Ascending aorta (tissue), 2 donors: ENCODE measurements around the gene CARMIL1. TPM values are rescaled to one million over a fixed set of nuclear protein-coding genes. Genes with fewer than 3 reads are reported as not detected.

Source experiments
- DNase-seq, 2 donors: peaks; one replicate each; pipeline ENCODE4 v3.0.0-alpha.2; 2019; ENCODE audit warnings: low spot score in 2 of 2
- H3K27ac ChIP-seq, 2 donors: fragments of 200-600 bp; sonication (generic); one replicate each; pipeline ENCODE4 v1.5.1; 2016 to 2017; ENCODE audit warnings: mild to moderate bottlenecking in 1 of 2
- H3K27me3 ChIP-seq: fragments of 200-600 bp; sonication (generic); one replicate; pipeline ENCODE4 v1.5.1; 2017
- H3K36me3 ChIP-seq, 2 donors: fragments of 200-600 bp; sonication (generic); one replicate each; pipeline ENCODE4 v1.5.1; 2016
- H3K4me1 ChIP-seq, 2 donors: fragments of 200-600 bp; sonication (generic); one replicate each; pipeline ENCODE4 v1.5.1; 2016 to 2017; ENCODE audit warnings: mild to moderate bottlenecking in 1 of 2
- H3K4me3 ChIP-seq, 2 donors: fragments of 200-600 bp; sonication (generic); one replicate each; pipeline ENCODE4 v1.5.1; 2016 to 2017; ENCODE audit warnings: mild to moderate bottlenecking in 1 of 2
- H3K9me3 ChIP-seq, 2 donors: fragments of 200-600 bp; sonication (generic); one replicate each; pipeline ENCODE4 v1.5.1; 2016
- intact Hi-C: fragments of 100-400 bp; cut with DNase I; formaldehyde crosslinking; loops from one replicate; pipeline ENCODE4 v1.15.1; 2023
- total RNA-seq: library from RNA; depleted of rRNA; stranded (reverse); fragments of >200 nt; gene quantifications from one replicate; pipeline ENCODE4 v1.1.0, GENCODE V29; 2016
- TF ChIP-seq, protein P1 (sequence below), 3 experiments: fragments of 200-600 bp in 2 of 3; fragments of 450-650 bp in 1 of 3; sonication (generic) in 2 of 3; IDR thresholded peaks; one replicate each; pipeline ENCODE4 v1.5.1; 2016 to 2019; ENCODE audit warnings: antibody characterized with exemption in 3 of 3, mild to moderate bottlenecking in 1 of 3, moderate library complexity in 1 of 3

CARMIL1 gene
- total RNA-seq, 1 donor from 2014 or later, result 16.1 TPM

DNA sequence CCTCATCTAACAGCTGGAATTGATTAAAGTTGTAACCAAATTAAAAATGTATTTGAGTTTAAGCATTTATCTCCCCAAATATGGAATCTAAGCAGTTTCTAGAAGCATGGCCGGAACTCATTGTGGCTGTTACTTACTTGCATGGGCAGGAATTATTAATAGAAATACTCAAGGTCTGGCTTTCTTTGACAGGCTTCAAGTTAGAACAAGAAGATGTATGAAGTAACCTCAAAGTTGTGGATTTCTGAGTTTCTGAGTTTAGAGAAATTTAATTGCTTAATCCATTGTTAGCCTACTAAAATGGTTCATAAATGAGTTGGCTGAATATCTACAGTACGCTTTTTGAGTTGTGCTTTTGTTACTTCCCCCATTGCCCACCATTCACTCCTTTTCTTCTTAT is 7.7 kb downstream of the CARMIL1 start:
- DNase-seq, result no peak
- Histone ChIP-seq H3K27ac (peak overlapping the region; percentile 24 to 51), H3K9me3 (no peaks in the 10 kb centered on the region), H3K4me1 (peaks cover 6 to 45% of the 10 kb centered on the region in 2 donors), H3K36me3 (peaks cover 0 to 4% of the 10 kb centered on the region in 2 donors), H3K27me3 (no peaks in the 10 kb centered on the region), H3K4me3 (no peak overlapping the region)
- TF ChIP-seq, protein P1, sequence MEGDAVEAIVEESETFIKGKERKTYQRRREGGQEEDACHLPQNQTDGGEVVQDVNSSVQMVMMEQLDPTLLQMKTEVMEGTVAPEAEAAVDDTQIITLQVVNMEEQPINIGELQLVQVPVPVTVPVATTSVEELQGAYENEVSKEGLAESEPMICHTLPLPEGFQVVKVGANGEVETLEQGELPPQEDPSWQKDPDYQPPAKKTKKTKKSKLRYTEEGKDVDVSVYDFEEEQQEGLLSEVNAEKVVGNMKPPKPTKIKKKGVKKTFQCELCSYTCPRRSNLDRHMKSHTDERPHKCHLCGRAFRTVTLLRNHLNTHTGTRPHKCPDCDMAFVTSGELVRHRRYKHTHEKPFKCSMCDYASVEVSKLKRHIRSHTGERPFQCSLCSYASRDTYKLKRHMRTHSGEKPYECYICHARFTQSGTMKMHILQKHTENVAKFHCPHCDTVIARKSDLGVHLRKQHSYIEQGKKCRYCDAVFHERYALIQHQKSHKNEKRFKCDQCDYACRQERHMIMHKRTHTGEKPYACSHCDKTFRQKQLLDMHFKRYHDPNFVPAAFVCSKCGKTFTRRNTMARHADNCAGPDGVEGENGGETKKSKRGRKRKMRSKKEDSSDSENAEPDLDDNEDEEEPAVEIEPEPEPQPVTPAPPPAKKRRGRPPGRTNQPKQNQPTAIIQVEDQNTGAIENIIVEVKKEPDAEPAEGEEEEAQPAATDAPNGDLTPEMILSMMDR (IDR thresholded peaks at IDR 0.05), result no peak
- intact Hi-C loops, result no loop called here

- no peaks in the 10 kb centered on the region for H3K27me3 ChIP-seq
- peaks cover 6 to 47% of the 10 kb centered on the region in 2 donors for H3K4me1 ChIP-seq
- peak overlapping the region; percentile 34 to 51 for H3K27ac ChIP-seq
- intact Hi-C loops, result no loop called here
- peaks cover 0 to 4% of the 10 kb centered on the region in 2 donors for H3K36me3 ChIP-seq
- no peaks in the 10 kb centered on the region for H3K9me3 ChIP-seq
- no peak overlapping the region for H3K4me3 ChIP-seq
- TF ChIP-seq, protein P1 (IDR thresholded peaks at IDR 0.05), result no peak
- DNase-seq, result no peak
Observed at GRCh38 chr6:25287941-25288340, 8.8 kb downstream of the CARMIL1 start.

- Histone ChIP-seq H3K36me3 (peaks cover 0 to 4% of the 10 kb centered on the region in 2 donors), H3K4me3 (no peak overlapping the region), H3K9me3 (no peaks in the 10 kb centered on the region), H3K27ac (peak overlapping the region in 1 of 2 donors; percentile 51), H3K27me3 (no peaks in the 10 kb centered on the region), H3K4me1 (peaks cover 6 to 47% of the 10 kb centered on the region in 2 donors)
- DNase-seq, result no peak
- TF ChIP-seq, protein P1 (IDR thresholded peaks at IDR 0.05), result no peak
- intact Hi-C loops, result no loop called here
Observed at GRCh38 chr6:25288518-25288917, 9.3 kb downstream of the CARMIL1 start.

DNA sequence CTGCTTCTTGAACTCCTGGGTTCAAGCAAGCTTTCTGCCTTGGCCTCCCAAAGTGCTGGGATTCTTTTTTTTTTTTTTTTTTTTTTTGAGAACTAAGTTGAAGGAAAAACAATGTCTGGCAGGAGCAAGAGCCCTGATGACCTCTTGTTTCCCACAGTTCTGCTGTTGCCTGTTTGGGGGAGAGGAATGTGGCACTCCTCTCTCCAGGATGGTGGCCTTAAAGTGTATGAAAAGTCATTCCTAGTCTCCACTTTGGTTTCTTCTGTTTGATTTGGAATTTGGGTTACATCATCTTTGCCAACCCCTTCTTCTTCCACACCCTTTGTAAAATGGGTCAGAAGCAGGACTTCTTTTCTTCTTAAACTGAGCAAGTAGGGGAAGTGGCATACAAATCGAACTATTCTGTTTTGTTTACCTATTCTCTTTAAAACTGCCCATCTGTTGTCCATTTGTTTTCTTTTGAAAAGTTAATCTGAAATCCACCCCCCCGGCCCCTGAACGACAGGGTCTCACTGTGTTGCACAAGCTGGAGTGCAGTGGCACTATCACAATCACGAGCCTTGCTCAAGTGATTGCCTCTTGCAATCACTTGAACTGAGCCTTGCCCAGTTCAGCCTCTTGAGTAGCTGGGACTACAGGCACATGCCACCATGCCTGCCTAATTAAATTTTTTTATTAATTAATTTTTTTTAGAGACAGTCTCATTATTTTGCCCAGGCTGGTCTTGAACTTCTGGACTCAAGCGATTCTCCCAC is 11.3 kb downstream of the CARMIL1 start:
- Histone ChIP-seq H3K9me3 (no peaks in the 10 kb centered on the region), H3K27me3 (no peaks in the 10 kb centered on the region), H3K4me1 (peaks cover 6 to 60% of the 10 kb centered on the region in 2 donors), H3K36me3 (peaks cover 0 to 4% of the 10 kb centered on the region in 2 donors), H3K4me3 (no peak overlapping the region), H3K27ac (peak overlapping the region; percentile 55 to 93)
- TF ChIP-seq, protein P1 (IDR thresholded peaks at IDR 0.05), result no peak
- intact Hi-C loops, result no loop called here
- DNase-seq, result no peak

DNA sequence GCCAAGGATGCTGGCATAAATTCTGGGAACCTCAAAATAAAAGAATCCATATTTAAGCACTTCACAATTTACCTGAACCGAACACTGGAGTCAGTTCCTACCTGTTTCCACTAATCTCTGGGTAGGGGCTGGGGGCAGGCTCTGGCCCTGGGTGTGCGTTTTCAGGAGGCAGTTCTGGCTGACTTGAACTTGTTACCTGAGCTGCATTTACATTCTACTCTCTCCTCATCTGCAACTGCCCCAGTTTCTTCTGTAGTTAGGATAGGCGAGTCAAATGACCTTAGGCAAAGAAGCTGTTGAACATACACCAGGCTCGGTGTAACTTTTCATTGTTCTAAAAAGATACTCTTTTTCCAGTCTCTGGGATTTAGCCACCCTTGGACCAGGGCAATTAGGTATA is 13.2 kb downstream of the CARMIL1 start:
- H3K27ac ChIP-seq, result peak overlapping the region; percentile 55 to 93

More for the DNA sequence above, 13.2 kb downstream of the CARMIL1 start:
- intact Hi-C loops, result no loop called here
- Histone ChIP-seq H3K4me1 (peaks cover 14 to 61% of the 10 kb centered on the region in 2 donors), H3K9me3 (no peaks in the 10 kb centered on the region), H3K4me3 (no peak overlapping the region), H3K36me3 (no peaks in the 10 kb centered on the region), H3K27me3 (no peaks in the 10 kb centered on the region)
- DNase-seq, result no peak
- TF ChIP-seq, protein P1 (IDR thresholded peaks at IDR 0.05), result no peak
